DOHH2 (cell line): ENCODE data around the gene GCAT.

Source experiments
- H3F3A ChIP-seq: fragments of 200-600 bp; sonication (generic), shearing (Covaris generic); 2 replicates; pipeline ENCODE4 v1.6.0; 2016; ENCODE audit warnings: antibody characterized with exemption, mild to moderate bottlenecking; ENCODE audit not compliant: control insufficient read depth, insufficient read depth
- H3K27ac ChIP-seq: fragments of 200-600 bp; sonication (generic); 2 replicates; pipeline ENCODE4 v1.5.1; 2014; ENCODE audit warnings: low read depth, mild to moderate bottlenecking, low read length, moderate library complexity
- H3K27me3 ChIP-seq: fragments of 200-600 bp; sonication (generic); 2 replicates; pipeline ENCODE4 v1.6.1; 2014; ENCODE audit warnings: mild to moderate bottlenecking, low read length, mixed read lengths; ENCODE audit not compliant: control insufficient read depth
- H3K36me3 ChIP-seq: fragments of 200-600 bp; sonication (generic); 2 replicates; pipeline ENCODE4 v1.6.1; 2014; ENCODE audit warnings: mild to moderate bottlenecking, low read length, moderate library complexity, mixed read lengths; ENCODE audit not compliant: control insufficient read depth
- H3K4me1 ChIP-seq: fragments of 200-600 bp; sonication (generic); 2 replicates; pipeline ENCODE4 v1.6.1; 2014; ENCODE audit warnings: mild to moderate bottlenecking, low read length, mixed read lengths; ENCODE audit not compliant: control insufficient read depth
- H3K4me2 ChIP-seq: fragments of 200-600 bp; sonication (generic); 2 replicates; pipeline ENCODE4 v1.6.0; 2014; ENCODE audit warnings: mild to moderate bottlenecking, low read length, moderate library complexity
- H3K4me3 ChIP-seq: fragments of 200-600 bp; sonication (generic); 2 replicates; pipeline ENCODE4 v1.5.1; 2014; ENCODE audit warnings: mild to moderate bottlenecking, low read length, mixed read lengths
- H3K79me2 ChIP-seq: fragments of 200-600 bp; sonication (generic); 2 replicates; pipeline ENCODE4 v1.6.1; 2014; ENCODE audit warnings: mild to moderate bottlenecking, low read length, mixed read lengths; ENCODE audit not compliant: control insufficient read depth
- H3K9me2 ChIP-seq: fragments of 200-600 bp; sonication (generic); replicated peaks from 2 replicates; pipeline ENCODE4 v1.6.1; 2014; ENCODE audit warnings: mild to moderate bottlenecking, low read length, mixed read lengths; ENCODE audit not compliant: control insufficient read depth
- H3K9me3 ChIP-seq: fragments of 200-600 bp; sonication (generic); 2 replicates; pipeline ENCODE4 v1.6.1; 2014; ENCODE audit warnings: antibody characterized with exemption, low read length, mixed read lengths; ENCODE audit not compliant: control insufficient read depth, insufficient read depth
- H4K20me1 ChIP-seq: fragments of 200-600 bp; sonication (generic); 2 replicates; pipeline ENCODE4 v1.6.0; 2014; ENCODE audit warnings: low read depth, mild to moderate bottlenecking, antibody characterized with exemption, low read length, moderate library complexity; ENCODE audit not compliant: control insufficient read depth, insufficient read depth
- CTCF ChIP-seq: fragments of 200-600 bp; sonication (generic); IDR thresholded peaks from one replicate; pipeline ENCODE4 v1.5.1; 2014; ENCODE audit warnings: antibody characterized with exemption, mild to moderate bottlenecking, low read depth, low read length; ENCODE audit not compliant: poor library complexity, severe bottlenecking
- EZH2phosphoT487 ChIP-seq: fragments of 200-600 bp; sonication (generic); IDR thresholded peaks from 2 replicates; pipeline ENCODE4 v1.6.1; 2017; ENCODE audit warnings: borderline replicate concordance, mild to moderate bottlenecking, antibody characterized with exemption, low read length, moderate library complexity, mixed read lengths

GCAT gene

DNA sequence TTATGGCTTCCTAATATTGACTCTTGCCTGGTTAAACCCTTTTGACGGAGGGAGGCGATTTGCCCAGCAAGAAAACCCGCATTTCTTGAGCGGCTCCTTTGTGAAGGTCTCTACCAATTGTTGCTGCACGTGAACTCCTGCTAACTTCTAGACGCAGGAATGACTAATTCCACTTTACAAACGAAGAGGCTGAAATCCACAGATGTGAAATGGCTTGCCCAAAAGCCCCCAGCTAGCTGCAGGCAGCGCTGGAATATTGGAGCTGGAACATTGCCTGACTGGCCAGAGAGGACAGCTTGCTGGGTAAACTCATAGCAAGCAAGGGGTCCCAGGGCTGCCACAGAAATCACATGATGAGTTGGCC lies 542 bp downstream of the GCAT start:
- Histone ChIP-seq H3K9me2 (no peaks in the 10 kb centered on the region), H3K27me3 (peaks cover 42% of the 10 kb centered on the region), H4K20me1 (no peaks in the 10 kb centered on the region), H3K9me3 (no peaks in the 10 kb centered on the region), H3K79me2 (no peaks in the 10 kb centered on the region), H3F3A (peaks cover 2% of the 10 kb centered on the region; the same call in 1 of the 2 replicates), H3K36me3 (no peaks in the 10 kb centered on the region), H3K4me3 (peak overlapping the region; percentile 84), H3K4me2 (peak overlapping the region; percentile 83), H3K4me1 (peaks cover 25% of the 10 kb centered on the region), H3K27ac (no peak overlapping the region)
- TF ChIP-seq CTCF (no peak), EZH2phosphoT487 (no peak)

- Histone ChIP-seq H3K4me3 (no peak overlapping the region), H3K4me2 (no peak overlapping the region), H3K36me3 (no peaks in the 10 kb centered on the region), H3F3A (peaks cover 2% of the 10 kb centered on the region; the same call in 1 of the 2 replicates), H3K4me1 (peaks cover 25% of the 10 kb centered on the region), H4K20me1 (no peaks in the 10 kb centered on the region), H3K79me2 (no peaks in the 10 kb centered on the region), H3K9me2 (no peaks in the 10 kb centered on the region), H3K27ac (no peak overlapping the region), H3K27me3 (peaks cover 28% of the 10 kb centered on the region), H3K9me3 (no peaks in the 10 kb centered on the region)
- no peak for TF ChIP-seq CTCF
- no peak for TF ChIP-seq EZH2phosphoT487
Observed at GRCh38 chr22:37809672-37810333, 2.1 kb downstream of the GCAT start.

DNA sequence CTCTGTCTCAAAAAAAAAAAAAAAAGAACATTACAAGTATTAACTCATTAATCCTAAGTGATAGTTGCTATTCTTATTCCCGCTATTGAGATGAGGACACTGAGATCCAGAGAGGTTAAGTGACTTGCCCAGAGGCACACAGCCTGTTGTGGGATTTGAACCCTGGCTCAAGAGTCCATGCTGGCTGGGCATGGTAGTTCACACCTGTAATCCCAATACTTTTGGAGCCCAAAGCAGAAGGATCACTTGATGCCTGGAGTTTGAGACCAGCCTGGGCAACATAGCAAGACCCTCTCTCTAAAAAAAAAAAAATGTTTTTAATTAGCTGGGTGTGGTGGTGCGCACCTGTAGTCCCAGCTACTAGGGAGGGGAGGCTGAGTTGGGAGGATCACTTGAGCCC lies 4.1 kb downstream of the GCAT start:
- TF ChIP-seq EZH2phosphoT487 (no peak), CTCF (no peak)
- Histone ChIP-seq H3K79me2 (no peaks in the 10 kb centered on the region), H4K20me1 (no peaks in the 10 kb centered on the region)

More for the DNA sequence above, 4.1 kb downstream of the GCAT start:
- Histone ChIP-seq H3F3A (peaks cover 2% of the 10 kb centered on the region; the same call in 1 of the 2 replicates), H3K4me2 (no peak overlapping the region), H3K36me3 (no peaks in the 10 kb centered on the region), H3K27ac (no peak overlapping the region), H3K9me3 (no peaks in the 10 kb centered on the region), H3K9me2 (no peaks in the 10 kb centered on the region), H3K4me1 (peaks cover 19% of the 10 kb centered on the region), H3K27me3 (peaks cover 9% of the 10 kb centered on the region), H3K4me3 (no peak overlapping the region)
